Loucy (cell line): ENCODE data around the gene FCGR3A.
"Not testable (repeated sequence)": the region's sequence is repeated elsewhere in the genome, so short reads cannot be mapped to it uniquely, and the experiment has no call there.

ENCODE experiments used
- H2AFZ ChIP-seq: fragments of 200-600 bp; sonication (generic); 2 replicates; pipeline ENCODE4 v1.6.0; 2016; ENCODE audit warnings: antibody characterized with exemption, mild to moderate bottlenecking, low read length, moderate library complexity
- H3F3A ChIP-seq: fragments of 200-600 bp; 2 replicates; pipeline ENCODE4 v1.6.0; 2016; ENCODE audit warnings: antibody characterized with exemption, low read depth, mild to moderate bottlenecking
- H3K27me3 ChIP-seq: fragments of 200-600 bp; sonication (generic); 2 replicates; pipeline ENCODE4 v1.6.1; 2014; ENCODE audit warnings: low read length, mild to moderate bottlenecking; ENCODE audit not compliant: insufficient read depth, poor library complexity, severe bottlenecking
- H3K36me3 ChIP-seq: fragments of 200-600 bp; sonication (generic); 2 replicates; pipeline ENCODE4 v1.6.1; 2016; ENCODE audit warnings: low read length; ENCODE audit not compliant: insufficient read depth
- H3K4me1 ChIP-seq: fragments of 200-600 bp; sonication (generic); 2 replicates; pipeline ENCODE4 v1.5.1; 2014; ENCODE audit warnings: low read length, mild to moderate bottlenecking; ENCODE audit not compliant: insufficient read depth, poor library complexity, severe bottlenecking
- H3K4me2 ChIP-seq: fragments of 200-600 bp; sonication (generic); 2 replicates; pipeline ENCODE4 v1.6.0; 2014; ENCODE audit warnings: antibody characterized with exemption, low read length, low read depth, mild to moderate bottlenecking; ENCODE audit not compliant: poor library complexity, severe bottlenecking
- H3K4me3 ChIP-seq: fragments of 200-600 bp; sonication (generic); 2 replicates; pipeline ENCODE4 v1.5.1; 2014; ENCODE audit warnings: low read length, mild to moderate bottlenecking, mixed read lengths; ENCODE audit not compliant: poor library complexity, severe bottlenecking
- H3K79me2 ChIP-seq: fragments of 200-600 bp; sonication (generic); 2 replicates; pipeline ENCODE4 v1.6.1; 2014; ENCODE audit warnings: low read length; ENCODE audit not compliant: insufficient read depth
- H3K9ac ChIP-seq: fragments of 200-600 bp; sonication (generic); 2 replicates; pipeline ENCODE4 v1.6.0; 2014; ENCODE audit warnings: mild to moderate bottlenecking, low read depth, low read length, moderate library complexity; ENCODE audit not compliant: poor library complexity, severe bottlenecking
- H3K9me2 ChIP-seq: fragments of 200-600 bp; sonication (generic); replicated peaks from 2 replicates; pipeline ENCODE4 v1.6.1; 2016; ENCODE audit warnings: low read depth, low read length, mixed read lengths
- H3K9me3 ChIP-seq: fragments of 200-600 bp; sonication (generic); 2 replicates; pipeline ENCODE4 v1.6.1; 2014; ENCODE audit warnings: mild to moderate bottlenecking, antibody characterized with exemption, low read length, low read depth; ENCODE audit not compliant: insufficient read depth
- H4K20me1 ChIP-seq: fragments of 200-600 bp; sonication (generic); 2 replicates; pipeline ENCODE4 v1.6.0; 2014; ENCODE audit warnings: antibody characterized with exemption, low read length, mild to moderate bottlenecking; ENCODE audit not compliant: insufficient read depth, poor library complexity, severe bottlenecking

The FCGR3A gene

GRCh38 chr1:161525321-161525720 is 24.3 kb downstream of the FCGR3A start:
- H2AFZ ChIP-seq, H3K36me3 ChIP-seq, H3K4me1 ChIP-seq, H3K9ac ChIP-seq, H3K27me3 ChIP-seq, H3K4me3 ChIP-seq, H3K9me2 ChIP-seq, H3K9me3 ChIP-seq, H3K79me2 ChIP-seq, H3K4me2 ChIP-seq, H4K20me1 ChIP-seq, H3F3A ChIP-seq: not testable (repeated sequence)

- not testable (repeated sequence) for H3K9me2 ChIP-seq, H3K4me1 ChIP-seq, H3K9me3 ChIP-seq, H3K36me3 ChIP-seq, H3K79me2 ChIP-seq, H3F3A ChIP-seq, H2AFZ ChIP-seq, H4K20me1 ChIP-seq, H3K27me3 ChIP-seq
- H3K4me3 ChIP-seq: peak overlapping the region; percentile 84
- peak overlapping the region; percentile 97 for H3K9ac ChIP-seq
- H3K4me2 ChIP-seq: peak overlapping the region; percentile 58
Measured at GRCh38 chr1:161524742-161525291, 24.8 kb downstream of the FCGR3A start.

- not testable (repeated sequence) for H3F3A ChIP-seq, H3K9me3 ChIP-seq
- H3K9ac ChIP-seq: peak within 1 kb of the TSS; percentile 97
Measured at GRCh38 chr1:161523817-161524741, 25.5 kb downstream of the FCGR3A start, which contains the start of gene HSPA6. Gene HSPA6, plus strand, starts transcription at chr1:161524540. Its CDS starts 119 bp downstream, at chr1:161524659.

GRCh38 chr1:161523041-161523816 is 26.4 kb downstream of the FCGR3A start:
- not testable (repeated sequence) for H2AFZ ChIP-seq, H3K9me3 ChIP-seq, H3F3A ChIP-seq, H3K27me3 ChIP-seq, H3K79me2 ChIP-seq, H3K9me2 ChIP-seq, H4K20me1 ChIP-seq, H3K36me3 ChIP-seq, H3K4me1 ChIP-seq
- Histone ChIP-seq H3K9ac (peak overlapping the region; percentile 97), H3K4me2 (peak overlapping the region; percentile 58), H3K4me3 (peak overlapping the region; percentile 84)

More at GRCh38 chr1:161523817-161524741, 25.5 kb downstream of the FCGR3A start, which contains the start of gene HSPA6:
- peak within 1 kb of the TSS; percentile 84 for H3K4me3 ChIP-seq
- H3K9me2 ChIP-seq, H3K27me3 ChIP-seq, H3K79me2 ChIP-seq, H3K4me1 ChIP-seq, H4K20me1 ChIP-seq, H3K36me3 ChIP-seq: not testable (repeated sequence)
- peak within 1 kb of the TSS; percentile 99 for H2AFZ ChIP-seq
- H3K4me2 ChIP-seq: peak within 1 kb of the TSS; percentile 58

DNA sequence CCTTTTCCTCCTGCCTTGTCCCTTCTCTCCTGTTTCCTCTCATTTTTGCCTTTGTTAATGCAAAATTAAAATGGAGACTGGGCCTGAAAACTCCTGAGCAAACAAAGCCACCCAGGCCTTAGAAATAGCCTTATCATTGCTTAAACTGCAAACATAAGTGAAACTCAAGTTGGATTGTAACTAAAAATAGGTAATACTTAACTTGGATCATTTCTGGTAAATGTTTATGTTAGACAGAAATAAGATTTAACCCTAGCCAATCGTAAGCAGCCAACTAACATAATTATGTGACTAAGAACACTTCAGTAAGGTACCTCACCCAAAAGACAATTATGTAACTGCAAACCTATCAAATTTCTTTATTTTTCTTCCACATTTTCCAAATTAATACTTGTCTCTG is 35.7 kb downstream of the FCGR3A start:
- not testable (repeated sequence) for H3K4me2 ChIP-seq, H3K9ac ChIP-seq, H3K4me3 ChIP-seq, H3K27me3 ChIP-seq, H3F3A ChIP-seq, H3K9me2 ChIP-seq, H2AFZ ChIP-seq, H3K4me1 ChIP-seq, H4K20me1 ChIP-seq, H3K36me3 ChIP-seq, H3K79me2 ChIP-seq, H3K9me3 ChIP-seq

DNA sequence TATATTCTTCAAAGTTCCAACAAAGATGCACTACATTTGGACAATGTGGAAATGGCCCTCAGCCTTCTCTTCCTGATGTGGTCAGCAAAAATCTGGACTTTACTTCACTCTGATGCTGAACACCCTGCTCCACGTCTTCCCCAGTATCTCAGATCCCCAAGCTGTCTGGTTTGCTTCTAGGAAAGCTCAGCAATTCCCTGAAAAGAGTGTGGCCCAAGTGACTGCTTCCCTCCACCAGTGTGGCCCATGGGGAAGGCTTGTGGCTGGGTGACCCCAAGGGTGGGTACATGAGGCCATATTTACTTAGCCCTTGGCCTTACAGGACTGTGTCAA is 36.2 kb downstream of the FCGR3A start:
- H3K27me3 ChIP-seq, H3K4me3 ChIP-seq, H3K9ac ChIP-seq, H3K9me3 ChIP-seq, H3K79me2 ChIP-seq, H3K36me3 ChIP-seq, H3K9me2 ChIP-seq, H3K4me2 ChIP-seq, H3K4me1 ChIP-seq, H3F3A ChIP-seq, H4K20me1 ChIP-seq, H2AFZ ChIP-seq: not testable (repeated sequence)
